ENCODE measurements around the gene VPS33B. TPM values are rescaled to one million over a fixed set of nuclear protein-coding genes. Genes with fewer than 3 reads are reported as not detected.

VPS33B gene
- total and polyA plus RNA-seq, 2 experiments from 2014 or later = 8.8 to 15.2 TPM

- Mint-ChIP-seq H3K4me1 (peaks cover 12% of the 10 kb centered on the region), H3K4me3 (no peak overlapping the region), H3K36me3 (ENCODE audit: low read depth) (peaks cover 8% of the 10 kb centered on the region; the same call in 2 of the 3 replicates), H3K27ac (no peak overlapping the region), H3K9me3 (no peaks in the 10 kb centered on the region), H3K27me3 (ENCODE audit: insufficient read depth, low read depth, poor library complexity) (peaks cover 10% of the 10 kb centered on the region)
- peaks cover 21% of the 10 kb centered on the region for H3K79me2 ChIP-seq (replicated peaks; ENCODE audit: insufficient read depth)
- DNase-seq (ENCODE audit: low spot score) (no peak), ATAC-seq (no peak)
- H3K9me2 ChIP-seq (ENCODE audit: insufficient read depth) = no peaks in the 10 kb centered on the region
- H2AFZ ChIP-seq = no peak overlapping the region
- H3K27ac ChIP-seq (ENCODE audit: low read depth) = no peak overlapping the region
- no peaks in the 10 kb centered on the region for H3K27me3 ChIP-seq (ENCODE audit: insufficient read depth)
- no peaks in the 10 kb centered on the region; the same call in 1 of the 2 replicates for H4K20me1 ChIP-seq (replicated peaks; ENCODE audit: insufficient read depth)
- no peak overlapping the region for H3K4me3 ChIP-seq
- H3K36me3 ChIP-seq (ENCODE audit: insufficient read depth) = no peaks in the 10 kb centered on the region
- H3K4me2 ChIP-seq = no peak overlapping the region
- 0 out of 2 replicates have a peak, but pooled peaks cover 3% of the 10 kb centered on the region for H3F3A ChIP-seq (replicated peaks; ENCODE audit: low read depth)
- TF ChIP-seq ETS1 (IDR thresholded peaks at IDR 0.05) (no peak), ZNF462 (CRISPR knock-in tag; IDR thresholded peaks at IDR 0.05) (no peak), REST (IDR thresholded peaks at IDR 0.05; ENCODE audit: unreplicated experiment) (no peak), CREB1 (CRISPR knock-in tag; IDR thresholded peaks at IDR 0.05; ENCODE audit: low read depth) (no peak), EZH2 (IDR thresholded peaks at IDR 0.05; ENCODE audit: low read depth, unreplicated experiment) (no peak), ZNF331 (CRISPR knock-in tag; IDR thresholded peaks at IDR 0.05; ENCODE audit: low read depth) (no peak), ZNF114 (CRISPR knock-in tag; IDR thresholded peaks at IDR 0.05) (no peak), CTCF (conservative IDR thresholded peaks at IDR 0.05; ENCODE audit: low read depth in 2 of 2) (no peak), NANOG (IDR thresholded peaks at IDR 0.05; ENCODE audit: borderline replicate concordance) (no peak), JUNB (IDR thresholded peaks at IDR 0.05; ENCODE audit: unreplicated experiment) (no peak), EZH2phosphoT487 (IDR thresholded peaks at IDR 0.05; ENCODE audit: unreplicated experiment) (no peak), POLR2AphosphoS5 (IDR thresholded peaks at IDR 0.05; ENCODE audit: low read depth) (no peak), STAT1 (IDR thresholded peaks at IDR 0.05; ENCODE audit: unreplicated experiment) (no peak)
- peaks cover 8% of the 10 kb centered on the region for H3K4me1 ChIP-seq (ENCODE audit: insufficient read depth)
Measured at GRCh38 chr15:91018158-91018557, 4.2 kb downstream of the VPS33B start.

Data from GM23338 (cell line).